Measurements from ENCODE around the gene PMFBP1.

PMFBP1 gene

DNA sequence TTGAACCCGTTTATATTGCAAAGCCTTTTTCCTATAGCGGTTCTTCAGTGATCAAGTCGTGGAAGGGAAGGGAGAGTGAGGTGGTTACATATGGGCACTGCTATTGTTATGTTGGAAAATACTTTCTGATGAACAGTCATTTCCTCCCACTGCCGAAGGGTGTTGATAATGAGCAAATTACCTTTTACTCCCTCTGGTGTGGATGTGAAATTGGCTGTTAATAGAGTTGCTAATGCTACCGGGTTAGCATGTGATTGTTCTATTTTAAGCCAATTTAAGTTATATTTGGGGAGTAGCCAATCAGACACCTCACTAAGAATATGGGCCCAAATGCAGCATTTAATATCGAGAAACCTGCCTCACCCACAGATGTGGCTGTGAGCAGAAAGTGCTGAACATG, 15.6 kb upstream of the PMFBP1 start:
- no peak for DNase-seq

DNA sequence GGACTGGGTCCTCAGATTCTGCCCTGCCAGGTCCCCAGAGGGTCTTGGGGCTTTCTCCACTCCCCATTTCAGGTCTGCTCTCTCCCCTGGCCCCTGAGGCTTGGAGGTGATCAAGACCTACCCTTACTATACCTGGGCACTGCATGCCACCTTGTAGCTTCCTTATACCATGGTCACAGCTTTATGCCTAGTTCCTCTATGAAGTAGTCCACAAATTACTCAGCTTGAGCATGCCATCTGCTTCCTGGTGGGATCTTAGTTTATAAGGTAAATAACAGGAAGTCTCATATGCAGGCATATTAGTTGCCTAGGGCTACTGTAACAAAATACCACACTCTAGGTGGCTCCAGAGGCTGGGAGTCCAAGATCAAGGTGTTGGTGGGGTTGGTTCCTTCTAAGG, 11.0 kb upstream of the PMFBP1 start:
- no peak for DNase-seq

DNA sequence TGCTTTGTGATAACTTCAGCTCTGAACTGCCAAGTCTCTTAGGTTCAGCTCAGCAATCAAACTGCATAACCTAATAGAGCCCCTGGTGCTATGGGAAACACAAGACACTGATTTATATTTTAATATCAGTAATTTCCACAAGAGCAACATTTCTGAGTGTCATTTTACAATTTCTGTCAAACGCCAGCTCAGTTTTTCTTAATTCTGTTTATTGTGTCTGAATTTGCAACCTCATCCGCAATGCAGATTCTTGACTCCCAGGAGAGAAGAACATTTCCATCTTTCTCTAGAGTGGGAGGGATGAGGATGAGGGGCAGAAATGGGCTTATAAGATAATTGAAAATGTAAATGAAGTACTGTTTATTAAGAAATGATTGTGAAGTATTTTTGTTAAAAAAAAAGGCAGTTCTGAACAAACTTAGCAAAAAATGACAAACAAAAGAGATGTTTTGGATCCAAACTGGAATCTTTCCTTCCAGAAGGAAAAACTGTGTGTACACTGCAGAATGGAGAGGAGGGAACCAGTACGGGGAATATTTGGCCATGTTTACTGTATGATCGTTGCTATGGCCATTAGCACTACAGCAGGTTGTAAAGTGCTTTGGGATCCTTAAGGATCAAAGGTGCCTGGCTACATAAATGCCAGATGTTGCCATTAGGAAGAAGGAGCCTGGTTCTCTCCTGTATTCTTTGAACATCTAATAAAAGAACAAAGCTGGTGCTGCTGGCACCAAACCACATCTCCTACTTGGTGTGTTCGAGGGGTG, 7.4 kb upstream of the PMFBP1 start:
- DNase-seq, result no peak

DNA sequence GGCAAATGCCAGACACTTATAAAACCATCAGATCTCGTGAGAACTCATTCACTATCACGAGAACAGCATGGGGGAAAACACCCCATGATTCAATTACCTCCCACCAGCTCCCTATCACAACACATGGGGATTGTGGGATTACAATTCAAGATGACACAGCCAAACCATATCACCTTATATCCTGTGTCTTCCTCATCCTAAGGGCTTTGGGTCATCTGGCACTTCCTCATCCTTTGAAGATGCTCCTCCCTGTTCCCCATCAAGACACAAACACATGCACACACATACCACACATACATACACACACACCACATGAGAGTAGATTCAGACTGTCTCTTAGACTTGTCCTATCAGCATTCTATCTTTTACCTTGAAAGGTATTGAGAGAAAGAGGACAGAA, 2.8 kb upstream of the PMFBP1 start:
- DNase-seq, result no peak

DNA sequence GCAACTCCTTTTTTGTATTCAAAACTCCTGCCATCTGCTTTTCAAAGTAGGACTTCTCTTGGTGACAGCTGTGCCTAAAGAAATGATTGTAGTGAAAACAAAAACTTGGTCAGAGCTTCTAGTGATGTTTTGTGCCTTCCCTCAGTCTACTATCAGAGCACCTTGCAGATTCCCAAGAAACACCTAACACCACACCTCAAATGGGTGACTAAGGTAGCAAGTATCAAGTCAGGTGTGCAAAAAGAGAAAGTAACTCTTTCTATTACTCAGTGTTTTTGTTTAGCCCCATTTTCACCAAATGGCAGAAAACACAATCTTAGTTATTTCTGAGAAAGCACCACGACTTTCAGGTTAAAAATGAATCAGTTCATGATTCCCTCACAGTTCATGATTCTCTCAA, 2.0 kb upstream of the PMFBP1 start:
- DNase-seq, result no peak

DNA sequence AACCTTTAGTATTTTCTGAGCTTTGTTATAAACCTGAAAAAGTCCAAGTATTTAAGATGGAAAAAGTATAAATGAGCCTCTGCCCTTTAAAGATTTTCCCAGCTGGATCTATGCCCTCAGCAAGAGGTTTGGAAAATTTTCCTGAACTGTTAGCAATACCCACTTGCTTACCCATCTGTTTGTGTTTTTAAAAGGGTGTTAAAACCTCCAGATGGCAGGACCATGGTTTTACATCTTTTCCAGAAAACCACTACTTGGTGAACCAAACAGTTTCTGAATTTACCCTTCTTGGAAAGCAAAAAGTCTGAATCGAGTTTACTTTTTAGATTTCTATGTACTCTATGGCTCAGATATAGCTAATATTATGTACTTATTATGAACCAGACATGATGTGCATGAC, 719 bp downstream of the PMFBP1 start:
- no peak for DNase-seq

DNA sequence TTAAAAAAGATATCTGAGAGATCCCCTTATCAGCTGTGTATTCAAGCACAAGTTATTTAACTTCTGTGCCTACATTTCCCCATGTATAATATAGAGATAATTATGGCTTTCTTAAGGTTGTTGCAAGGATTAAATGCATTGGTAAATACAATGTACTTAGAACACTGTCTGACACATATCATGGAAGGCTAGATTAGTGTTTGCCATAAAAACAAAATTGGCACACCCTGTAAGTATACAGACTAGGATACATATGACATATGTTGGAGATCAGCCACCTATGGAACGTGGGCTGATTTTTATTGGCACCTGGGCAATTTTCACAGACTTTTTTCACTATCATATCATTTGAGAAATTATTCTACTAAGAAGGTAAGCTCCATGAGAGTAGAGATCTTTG, 2.2 kb downstream of the PMFBP1 start:
- no peak for DNase-seq

DNA sequence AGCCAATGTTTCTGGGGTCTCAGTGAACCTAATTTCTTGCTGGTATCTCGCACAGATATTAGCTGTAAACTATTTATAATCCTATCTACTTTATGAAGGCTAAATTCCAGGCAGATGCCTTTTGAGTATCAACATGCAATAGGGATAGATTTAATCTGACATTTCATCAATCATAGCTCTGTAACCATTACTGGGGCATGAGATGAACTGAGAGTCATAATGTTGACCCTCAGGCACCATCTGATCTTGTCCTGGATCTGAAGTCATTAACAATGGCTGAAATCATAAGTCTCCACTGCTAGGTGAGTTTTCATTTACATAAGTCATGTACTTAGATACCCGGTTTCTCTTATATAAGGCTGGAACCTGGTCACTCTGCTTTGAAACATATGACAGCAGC, 3.6 kb downstream of the PMFBP1 start:
- no peak for DNase-seq

DNA sequence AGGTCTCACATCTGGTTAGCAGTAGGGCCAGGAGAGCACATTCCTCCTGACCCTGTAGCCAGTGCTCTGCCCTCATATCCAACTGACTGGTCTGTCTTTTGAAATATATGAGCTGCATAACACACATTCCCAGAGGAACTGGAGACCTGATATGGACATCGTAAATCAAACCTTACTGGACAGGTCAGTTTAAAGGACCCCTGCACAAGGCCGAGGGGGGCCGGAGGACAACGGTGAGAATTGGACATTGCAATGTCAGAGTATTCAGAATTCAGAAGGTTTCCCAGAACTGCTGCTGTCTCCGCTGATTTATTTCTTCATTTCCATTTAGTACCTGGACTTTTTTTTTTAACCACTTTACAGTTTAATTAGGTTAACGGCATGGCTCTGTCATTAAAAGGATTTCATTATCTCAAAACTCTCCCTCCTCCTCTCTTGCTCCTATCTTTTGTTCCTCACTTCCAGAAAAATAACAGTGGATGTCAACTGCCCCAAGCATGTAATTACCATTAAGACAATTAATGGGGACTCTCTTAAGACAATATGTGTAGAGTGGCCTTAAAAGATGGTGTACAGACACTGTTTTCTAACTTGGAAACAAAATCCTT, 4.9 kb downstream of the PMFBP1 start:
- no peak for DNase-seq

DNA sequence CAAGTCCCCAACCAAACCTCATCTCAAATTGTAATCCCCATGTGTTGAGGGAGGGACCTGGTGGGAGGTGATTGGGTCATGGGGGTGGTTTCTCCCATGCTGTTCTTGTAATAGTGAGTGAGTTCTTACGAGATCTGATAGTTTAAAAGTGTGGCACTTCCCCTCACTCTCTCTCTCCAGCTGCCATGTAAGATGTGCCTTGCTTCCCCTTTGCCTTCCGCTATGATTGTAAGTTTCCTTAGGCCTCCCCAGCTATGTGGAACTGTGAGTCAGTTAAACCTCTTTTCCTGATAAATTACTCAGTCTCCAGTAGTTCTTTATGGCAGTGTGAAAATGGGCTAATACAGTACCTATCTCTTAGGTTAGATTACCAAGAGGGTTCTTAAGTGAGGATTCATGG, 5.8 kb downstream of the PMFBP1 start:
- no peak for DNase-seq

DNA sequence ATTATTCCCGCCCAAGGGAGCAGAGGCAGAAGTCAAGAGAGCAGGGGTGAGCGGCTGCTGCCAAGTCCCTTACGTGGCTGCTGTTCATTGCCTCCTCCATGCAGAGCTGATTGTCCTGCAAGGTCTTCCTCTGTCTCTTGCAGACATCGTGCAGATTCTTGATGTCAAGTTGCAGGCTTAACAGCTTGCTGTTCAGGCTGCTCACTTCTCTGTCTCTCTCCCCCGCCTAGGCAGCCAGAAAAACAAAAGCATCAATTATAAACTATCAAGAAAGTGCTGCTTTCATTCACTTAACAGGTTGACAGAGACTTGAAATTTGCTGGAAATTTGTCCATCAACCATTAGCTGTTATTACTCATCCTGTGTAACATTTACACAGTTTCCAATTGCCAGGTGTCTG, 7.3 kb downstream of the PMFBP1 start:
- no peak for DNase-seq

DNA sequence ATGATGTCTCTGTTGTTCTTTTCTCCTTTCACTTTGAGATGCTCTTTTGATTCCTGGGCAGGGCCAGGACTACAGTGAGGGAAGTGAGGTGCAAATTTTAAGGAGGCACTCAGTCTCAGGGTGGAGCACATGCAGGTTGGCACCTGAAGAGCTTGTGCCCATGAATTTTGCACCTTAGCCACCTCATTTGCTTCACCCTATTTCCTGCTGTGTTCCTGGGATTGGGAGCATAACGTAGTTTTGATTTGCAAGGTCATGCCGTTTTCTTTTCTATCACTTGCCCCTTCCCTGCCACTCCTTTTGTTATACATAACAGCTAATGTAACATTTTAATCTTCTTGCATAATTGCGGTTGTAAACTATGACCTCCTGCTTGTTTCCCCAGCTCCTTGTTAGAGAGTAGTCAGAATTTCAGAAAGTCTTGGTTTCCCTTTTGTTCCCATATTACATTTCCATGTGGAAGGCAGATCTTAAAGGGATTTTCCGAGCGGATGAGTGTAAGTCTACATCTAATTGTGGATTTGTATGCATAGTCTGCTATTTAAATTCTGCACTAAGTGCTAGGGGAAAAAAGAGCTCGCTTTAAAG, 9.8 kb downstream of the PMFBP1 start:
- no peak for DNase-seq

DNA sequence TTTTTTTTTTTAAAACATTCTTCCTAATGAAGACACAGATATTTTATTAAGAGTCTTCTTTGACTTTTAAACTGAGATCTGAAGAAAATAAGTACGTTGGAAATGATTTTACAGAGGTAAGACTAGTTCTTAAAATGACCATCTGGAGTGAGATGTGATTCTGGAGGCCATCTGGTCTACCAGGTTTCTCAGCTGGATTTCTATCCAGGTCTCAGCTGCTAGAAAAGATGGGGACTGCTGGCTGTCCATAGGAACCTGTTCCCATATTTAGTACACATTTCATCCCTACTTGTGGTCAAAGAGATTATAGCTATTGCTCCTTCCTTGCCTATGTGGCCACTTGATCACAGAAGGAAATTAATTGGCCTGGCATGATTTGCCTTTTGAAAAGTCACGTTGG, 12.2 kb downstream of the PMFBP1 start:
- DNase-seq, result no peak

DNA sequence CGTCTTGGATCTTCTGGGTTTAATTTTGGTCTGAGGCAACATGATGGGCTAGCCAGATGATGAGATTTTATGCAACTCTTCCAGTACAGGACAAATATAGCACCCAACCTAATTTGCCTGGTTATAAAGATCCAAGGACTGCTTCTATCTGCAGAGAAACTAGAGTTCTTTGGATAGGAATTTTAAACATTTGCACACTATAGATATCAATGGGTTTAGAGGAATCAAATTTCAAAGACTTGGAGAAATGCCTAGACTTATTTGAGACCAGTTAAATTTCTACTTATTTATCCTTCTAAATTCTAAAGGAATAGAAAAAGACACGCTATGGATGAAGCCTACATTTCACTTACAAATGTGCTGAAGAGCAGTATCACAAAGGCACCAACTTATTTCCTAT, 12.6 kb downstream of the PMFBP1 start:
- DNase-seq, result no peak

DNA sequence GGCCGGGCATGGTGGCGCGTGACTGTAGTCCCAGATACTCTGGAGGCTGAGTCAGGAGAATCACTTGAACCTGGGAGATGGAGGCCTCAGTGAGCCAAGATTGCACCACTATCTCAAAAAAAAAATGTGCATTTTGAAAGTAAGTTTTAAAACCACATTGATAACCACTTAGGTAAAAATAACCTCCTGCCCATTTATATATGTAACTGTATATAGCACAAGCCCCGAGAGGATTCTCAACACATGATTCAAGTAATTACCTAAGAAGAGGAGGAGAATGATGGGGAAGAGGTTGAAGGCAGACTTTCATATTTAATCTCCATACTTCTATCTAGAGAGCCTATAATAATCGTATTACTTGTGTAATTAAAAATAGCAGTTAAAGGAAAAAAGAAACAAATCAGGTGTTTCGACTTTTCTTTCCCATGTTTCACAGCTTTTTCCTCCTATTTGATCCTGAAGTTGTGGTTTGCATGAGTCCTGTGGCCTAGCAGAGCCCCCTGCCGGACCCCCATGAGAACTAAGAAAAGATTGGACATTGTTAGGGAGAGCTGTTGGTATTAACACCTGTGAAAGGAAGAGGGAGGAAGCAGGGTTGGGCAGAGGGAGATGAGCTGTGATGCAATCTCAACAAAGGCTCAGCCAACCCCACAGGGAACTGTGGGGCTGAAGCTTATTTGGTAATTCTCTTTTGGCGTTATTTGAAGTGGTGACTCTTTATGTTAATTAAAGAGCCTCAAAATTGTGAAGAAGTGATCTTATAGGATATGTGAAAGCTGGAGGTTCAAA, 22.1 kb downstream of the PMFBP1 start:
- DNase-seq, result no peak

DNA sequence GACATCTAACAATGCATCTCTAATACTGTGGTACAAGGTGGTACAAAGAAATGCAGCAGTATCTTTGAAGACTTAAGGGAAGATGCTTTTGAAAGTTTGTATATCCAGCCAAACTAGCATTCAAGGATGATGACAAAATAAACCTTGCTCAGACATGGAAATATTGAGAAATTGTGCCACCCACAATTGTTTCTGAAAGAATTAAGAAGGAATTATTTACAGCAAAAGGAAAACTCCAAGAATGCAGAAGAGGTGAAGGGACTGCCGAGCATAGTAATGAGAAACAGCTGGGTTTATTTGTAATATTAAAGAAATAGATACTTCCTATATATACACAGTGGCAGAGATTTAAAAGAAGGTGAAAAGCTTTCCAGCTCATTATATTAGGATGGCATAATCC, 29.5 kb downstream of the PMFBP1 start:
- DNase-seq, result no peak

DNA sequence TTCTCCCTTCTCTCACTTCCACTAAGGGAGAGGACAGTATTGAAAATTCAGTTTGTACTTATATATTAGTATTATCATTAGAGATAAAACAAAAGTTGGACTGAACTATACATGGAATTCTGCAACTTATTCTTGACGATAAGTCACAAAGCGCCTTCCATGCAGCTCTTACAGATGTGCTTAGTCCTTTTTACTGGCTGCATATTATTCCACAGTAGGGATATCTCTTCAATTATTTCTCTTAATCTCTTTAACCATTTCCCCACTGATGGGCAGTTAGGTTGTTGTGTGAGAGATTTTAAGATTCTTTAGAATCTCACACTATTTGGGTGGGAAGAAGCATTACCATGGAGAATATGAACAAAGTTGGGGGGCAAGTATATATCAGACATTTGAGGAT, 32.0 kb downstream of the PMFBP1 start:
- no peak for DNase-seq

DNA sequence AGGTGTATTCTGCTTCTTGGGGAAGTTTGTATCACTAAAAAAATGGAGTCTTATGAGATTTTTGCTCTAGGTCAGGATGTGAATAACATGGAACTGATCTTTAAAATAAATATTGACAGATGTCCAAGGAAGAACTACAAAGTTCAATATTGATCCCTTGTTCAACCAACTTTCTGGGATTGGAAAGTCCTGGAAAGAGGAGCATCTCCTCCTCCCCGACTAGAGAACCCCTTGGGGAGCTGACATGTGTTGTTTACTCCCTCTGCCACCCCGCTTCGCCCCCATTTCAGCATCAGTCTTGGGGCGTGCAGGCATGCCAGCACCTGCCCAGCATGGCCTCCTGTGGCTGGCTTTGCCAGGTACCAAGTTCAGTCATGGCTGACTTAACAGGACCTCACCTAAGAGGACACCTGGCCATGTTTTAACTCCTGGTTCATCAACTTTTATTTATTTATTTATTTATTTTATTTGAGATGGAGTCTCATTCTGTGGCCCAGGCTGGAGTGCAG, 33.8 kb downstream of the PMFBP1 start:
- DNase-seq, result no peak

DNA sequence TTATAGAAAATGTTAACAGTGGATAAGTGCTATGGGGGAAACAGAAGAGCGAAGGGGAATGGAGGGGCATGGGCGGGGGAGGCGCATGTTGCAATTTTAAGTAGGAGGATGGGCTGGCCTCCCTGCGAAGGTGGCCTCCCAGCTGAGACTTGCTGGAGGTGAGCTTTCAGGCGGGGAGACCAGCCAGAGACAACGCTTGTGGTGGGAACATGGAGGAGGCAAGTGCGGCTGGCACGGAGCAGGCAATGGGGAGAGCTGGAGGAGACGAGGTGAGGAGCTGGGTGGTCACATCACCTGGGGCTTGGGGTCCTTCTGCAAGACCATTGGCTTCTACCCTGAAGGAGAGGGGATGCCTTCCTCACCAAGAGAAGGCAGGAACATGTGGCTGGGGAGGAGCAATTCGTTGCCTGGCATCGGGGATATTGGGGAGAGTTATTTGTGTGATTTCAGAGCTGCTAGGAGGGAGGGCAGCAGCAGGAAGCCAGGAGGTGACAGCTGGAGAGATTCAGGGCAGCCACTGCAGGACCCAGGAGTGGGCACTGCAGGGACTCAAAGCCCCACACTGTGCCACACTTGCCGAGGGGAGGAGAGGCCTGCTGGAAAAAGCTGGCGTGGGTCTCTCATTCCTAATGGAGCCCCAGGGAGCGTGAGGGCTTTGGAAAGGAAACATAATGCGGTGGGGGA, 34.4 kb downstream of the PMFBP1 start:
- DNase-seq, result no peak

DNA sequence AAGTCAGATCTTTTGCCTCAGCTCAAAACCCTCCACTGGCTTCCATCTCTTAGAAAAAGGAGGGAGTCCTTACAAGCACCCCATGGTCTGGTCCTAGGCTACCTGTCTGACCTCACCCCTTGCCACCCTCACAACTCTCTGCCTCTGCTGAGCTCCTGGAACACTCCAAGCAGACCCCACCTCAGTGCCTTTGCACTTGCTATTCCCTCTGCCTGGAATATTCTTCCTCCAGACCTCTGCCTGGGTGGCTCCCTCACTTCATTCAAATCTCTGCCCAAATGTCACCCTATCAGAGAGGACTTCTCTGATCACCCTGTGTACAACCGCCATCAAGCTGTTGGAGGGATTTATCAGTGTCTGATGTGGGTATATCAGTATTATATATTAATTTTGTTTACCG, 37.4 kb downstream of the PMFBP1 start:
- DNase-seq, result no peak

DNA sequence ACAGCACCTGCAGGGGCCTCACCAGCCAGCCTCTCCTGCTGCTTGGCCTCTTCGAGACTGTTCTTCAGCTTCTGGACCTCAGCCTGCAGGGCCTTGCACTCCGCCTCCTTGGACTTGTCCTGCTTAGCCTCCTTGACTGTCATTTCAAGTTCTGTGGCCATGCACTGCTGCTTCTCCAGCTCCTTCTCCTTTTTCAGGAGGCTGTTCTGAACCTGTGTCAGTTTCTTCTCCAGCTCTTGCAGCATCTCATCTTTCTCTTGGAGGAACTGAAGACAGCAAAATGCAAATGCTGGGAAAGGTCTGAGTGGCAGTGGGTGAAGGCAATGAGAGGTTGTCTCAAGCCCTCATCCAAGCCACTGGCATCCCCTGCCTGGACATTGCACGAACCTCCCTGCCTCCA, 39.2 kb downstream of the PMFBP1 start:
- DNase-seq, result no peak

DNA sequence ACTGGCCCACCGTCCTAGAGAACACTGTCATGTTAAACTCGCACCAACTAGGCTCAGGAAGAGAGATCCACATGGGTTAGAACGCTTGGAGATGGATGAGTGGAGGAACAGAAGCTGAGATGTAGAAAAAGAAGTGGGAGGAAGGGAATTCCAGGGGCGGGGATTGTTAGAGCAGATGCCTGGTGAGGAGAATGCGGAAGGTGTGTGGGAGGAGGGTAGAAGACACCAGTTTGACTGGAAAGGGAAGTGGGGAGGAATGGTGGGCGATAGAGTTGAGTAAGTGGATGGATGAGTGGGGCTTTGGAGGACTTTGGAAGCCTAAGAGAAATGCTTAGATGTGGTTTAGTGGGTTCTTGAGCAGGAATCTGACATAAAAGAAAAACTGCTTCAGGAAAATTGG, 40.9 kb downstream of the PMFBP1 start:
- no peak for DNase-seq

All from activated T-cell treated with anti-CD3 and anti-CD28 coated beads, Interleukin-2, amount 50 U/mL, for 1 hour (primary cell).